Measurements from ENCODE around the gene CLEC1B.
"Not testable (repeated sequence)": the region's sequence is repeated elsewhere in the genome, so short reads cannot be mapped to it uniquely, and the experiment has no call there.

CLEC1B gene

GRCh38 chr12:9999016-9999415 lies at the start of gene CLEC1B:
CLEC1B (minus strand) TSS chr12:9999121; CDS start chr12:9999100, 21 bp downstream.
- no peak for DNase-seq

- no peak for DNase-seq
Observed at GRCh38 chr12:10048526-10048925, 49.6 kb upstream of the CLEC1B start.

- no peak for DNase-seq
Observed at GRCh38 chr12:10042167-10042566, 43.2 kb upstream of the CLEC1B start.

GRCh38 chr12:10033783-10034545 lies 35.0 kb upstream of the CLEC1B start:
- no peak for DNase-seq

GRCh38 chr12:10031771-10032175 lies 32.9 kb upstream of the CLEC1B start:
- no peak for DNase-seq

GRCh38 chr12:10031321-10031720 lies 32.4 kb upstream of the CLEC1B start:
- no peak for DNase-seq

- DNase-seq = no peak
Observed at GRCh38 chr12:10030446-10030845, 31.5 kb upstream of the CLEC1B start, which contains the start of gene CLEC9A. CLEC9A (plus strand) TSS chr12:10030682; CDS start chr12:10052688, 22,006 bp downstream.

- DNase-seq = no peak
Observed at GRCh38 chr12:10027721-10028120, 28.8 kb upstream of the CLEC1B start.

GRCh38 chr12:10027311-10027710 lies 28.4 kb upstream of the CLEC1B start:
- no peak for DNase-seq

- DNase-seq = not testable (repeated sequence)
Observed at GRCh38 chr12:10026666-10027065, 27.7 kb upstream of the CLEC1B start.

- DNase-seq = no peak
Observed at GRCh38 chr12:10025236-10025635, 26.3 kb upstream of the CLEC1B start.

- no peak for DNase-seq
Observed at GRCh38 chr12:10021342-10021741, 22.4 kb upstream of the CLEC1B start.

GRCh38 chr12:10018386-10018785 lies 19.5 kb upstream of the CLEC1B start:
- no peak for DNase-seq

- DNase-seq = no peak
Observed at GRCh38 chr12:10016881-10017280, 18.0 kb upstream of the CLEC1B start.

GRCh38 chr12:10015450-10015849 lies 16.5 kb upstream of the CLEC1B start:
- DNase-seq = no peak

- no peak for DNase-seq
Observed at GRCh38 chr12:10012630-10013330, 13.9 kb upstream of the CLEC1B start.

- no peak for DNase-seq
Observed at GRCh38 chr12:10001171-10001776, 2.4 kb upstream of the CLEC1B start.

- DNase-seq = no peak
Observed at GRCh38 chr12:9992296-9992695, 6.6 kb downstream of the CLEC1B start.

- DNase-seq = no peak
Observed at GRCh38 chr12:9991876-9992275, 7.0 kb downstream of the CLEC1B start.

- DNase-seq = no peak
Observed at GRCh38 chr12:9980126-9980525, 18.8 kb downstream of the CLEC1B start.

GRCh38 chr12:9977916-9978315 lies 21.0 kb downstream of the CLEC1B start:
- DNase-seq = no peak

- not testable (repeated sequence) for DNase-seq
Observed at GRCh38 chr12:9976626-9977025, 22.3 kb downstream of the CLEC1B start.

- no peak for DNase-seq
Observed at GRCh38 chr12:9975614-9976013, 23.3 kb downstream of the CLEC1B start.

GRCh38 chr12:9974731-9975130 lies 24.2 kb downstream of the CLEC1B start:
- not testable (repeated sequence) for DNase-seq

Measured in GOT3 (cell line).